Gastrocnemius medialis (tissue), 4 donors: ENCODE measurements around the gene TMOD3.

Experiments
- POLR2A ChIP-seq, 2 donors: fragments of 450-650 bp; IDR thresholded peaks; one replicate each; pipeline ENCODE4 v1.6.1; 2017; ENCODE audit warnings: antibody characterized with exemption in 2 of 2, mild to moderate bottlenecking in 2 of 2, moderate library complexity in 2 of 2
- TF ChIP-seq, protein P1 (sequence below), 5 experiments: fragments of 450-650 bp in 3 of 5; fragments of 200-600 bp in 2 of 5; sonication (generic) in 2 of 5; IDR thresholded peaks in 4 of 5; conservative IDR thresholded peaks in 1 of 5; 1 replicate in 4 of 5; 2 replicates in 1 of 5; pipeline ENCODE4 v1.5.1; 2016 to 2019; ENCODE audit warnings: antibody characterized with exemption in 5 of 5, mild to moderate bottlenecking in 3 of 5, moderate library complexity in 3 of 5

DNA sequence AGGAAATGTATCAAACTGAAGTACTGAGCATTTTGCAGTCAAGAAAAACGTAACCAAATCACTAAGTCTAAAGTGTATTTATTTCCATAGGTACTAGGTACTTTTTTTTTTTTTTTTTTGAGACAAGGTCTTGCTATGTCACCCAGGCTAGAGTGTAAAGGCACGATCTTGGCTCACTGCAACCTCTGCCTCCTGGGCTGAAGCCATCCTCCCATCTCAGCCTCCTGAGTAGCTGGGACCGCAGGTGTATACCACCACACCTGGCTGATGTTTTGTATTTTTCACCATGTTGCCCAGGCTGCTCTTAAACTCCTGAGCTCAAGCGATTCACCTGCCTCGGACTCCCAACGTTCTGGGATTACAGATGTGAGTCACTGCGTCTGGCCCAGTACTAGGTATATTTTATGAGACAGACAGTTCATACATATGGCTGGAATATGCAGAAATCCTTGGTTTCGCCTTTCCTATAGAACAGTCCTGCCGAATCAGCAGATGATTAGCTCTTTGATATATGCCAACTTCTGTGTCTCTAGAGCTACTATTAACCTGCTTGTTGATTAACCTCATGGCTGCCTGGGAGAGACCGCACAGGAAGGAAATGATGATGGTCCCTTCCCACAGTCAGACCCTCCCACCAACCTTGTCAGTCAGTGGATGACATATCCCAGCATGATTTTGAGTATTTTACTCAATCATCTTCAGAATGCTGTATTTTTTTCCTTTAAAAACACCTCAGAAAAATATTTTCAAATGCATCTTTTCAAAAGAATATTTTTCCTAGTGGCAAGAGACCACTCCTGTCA is 32.3 kb downstream of the TMOD3 start:
- TF ChIP-seq, protein P1, sequence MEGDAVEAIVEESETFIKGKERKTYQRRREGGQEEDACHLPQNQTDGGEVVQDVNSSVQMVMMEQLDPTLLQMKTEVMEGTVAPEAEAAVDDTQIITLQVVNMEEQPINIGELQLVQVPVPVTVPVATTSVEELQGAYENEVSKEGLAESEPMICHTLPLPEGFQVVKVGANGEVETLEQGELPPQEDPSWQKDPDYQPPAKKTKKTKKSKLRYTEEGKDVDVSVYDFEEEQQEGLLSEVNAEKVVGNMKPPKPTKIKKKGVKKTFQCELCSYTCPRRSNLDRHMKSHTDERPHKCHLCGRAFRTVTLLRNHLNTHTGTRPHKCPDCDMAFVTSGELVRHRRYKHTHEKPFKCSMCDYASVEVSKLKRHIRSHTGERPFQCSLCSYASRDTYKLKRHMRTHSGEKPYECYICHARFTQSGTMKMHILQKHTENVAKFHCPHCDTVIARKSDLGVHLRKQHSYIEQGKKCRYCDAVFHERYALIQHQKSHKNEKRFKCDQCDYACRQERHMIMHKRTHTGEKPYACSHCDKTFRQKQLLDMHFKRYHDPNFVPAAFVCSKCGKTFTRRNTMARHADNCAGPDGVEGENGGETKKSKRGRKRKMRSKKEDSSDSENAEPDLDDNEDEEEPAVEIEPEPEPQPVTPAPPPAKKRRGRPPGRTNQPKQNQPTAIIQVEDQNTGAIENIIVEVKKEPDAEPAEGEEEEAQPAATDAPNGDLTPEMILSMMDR (IDR thresholded peaks at IDR 0.05 in 4 of 5, conservative IDR thresholded peaks at IDR 0.05 in 1 of 5), result no peak
- TF ChIP-seq POLR2A (IDR thresholded peaks at IDR 0.05), result no peak
